COLO668 (cell line): ENCODE measurements around the gene ENGASE.

Experiments used
- DNase-seq: peaks from one replicate; lab custom pipeline; 2025; ENCODE audit not compliant: unreplicated experiment; lab: John Stamatoyannopoulos, UW

The ENGASE gene

DNA sequence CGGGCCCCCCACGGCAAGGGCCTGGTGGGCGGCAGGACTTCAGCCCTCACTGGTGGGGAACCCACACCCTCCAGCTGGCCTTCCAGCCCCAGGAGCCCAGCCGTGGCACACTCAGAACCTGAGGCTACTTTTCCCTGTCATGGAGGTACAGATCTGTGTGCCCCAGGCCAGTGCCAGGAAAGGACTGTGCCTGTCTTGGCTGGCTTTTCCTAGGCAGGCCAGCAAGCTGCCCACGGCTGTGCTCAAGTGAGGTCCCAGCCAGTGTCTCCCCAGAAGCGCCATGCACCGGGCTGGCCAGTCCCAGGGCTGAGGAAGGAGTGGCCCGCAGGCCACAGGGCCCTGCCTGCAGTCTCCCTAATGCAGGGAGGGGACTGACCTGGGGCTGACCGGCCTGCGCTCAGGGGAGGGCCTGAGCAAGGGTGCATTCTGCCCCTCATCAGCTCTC is 16.6 kb downstream of the ENGASE start:
- DNase-seq, result no peak

GRCh38 chr17:79092567-79092966 is 17.9 kb downstream of the ENGASE start:
- DNase-seq, result no peak

GRCh38 chr17:79093270-79093669 is 18.6 kb downstream of the ENGASE start:
- no peak for DNase-seq

- DNase-seq, result no peak
Observed at GRCh38 chr17:79094261-79094660, 19.6 kb downstream of the ENGASE start.

DNA sequence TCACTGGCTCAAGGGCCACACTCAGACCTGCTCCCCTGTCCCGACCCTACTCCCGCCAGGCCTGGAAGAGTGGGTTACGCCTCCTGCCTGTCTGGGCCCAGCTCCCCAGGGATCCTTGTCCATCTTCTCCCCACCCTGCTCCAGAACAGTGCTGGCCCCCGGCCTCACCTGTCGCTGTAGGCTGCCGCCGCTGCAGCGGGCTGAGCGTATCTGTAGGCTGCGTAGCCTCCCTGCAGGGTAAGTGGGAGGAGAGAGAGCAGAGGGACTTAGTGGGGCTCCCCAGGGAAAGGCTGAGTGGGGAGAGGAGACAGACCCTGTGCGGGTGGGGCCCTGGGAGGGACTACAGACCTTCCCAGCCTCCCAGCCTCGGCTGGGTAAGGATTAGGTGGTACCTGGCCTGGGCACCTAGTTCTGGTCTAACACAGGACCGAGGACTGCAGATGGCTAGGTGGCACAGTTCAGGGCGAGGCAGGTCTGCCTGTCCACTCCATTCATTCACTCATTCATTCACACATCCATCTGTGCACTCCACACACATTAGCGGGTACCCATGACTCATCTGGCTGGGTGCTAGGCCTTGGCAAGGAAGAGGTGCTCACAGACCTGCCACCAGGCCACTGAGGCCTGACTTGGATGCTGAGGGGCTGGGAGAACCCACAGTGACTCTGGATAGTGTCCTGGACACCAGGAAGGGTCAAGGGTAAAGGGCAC is 20.9 kb downstream of the ENGASE start:
- no peak for DNase-seq

DNA sequence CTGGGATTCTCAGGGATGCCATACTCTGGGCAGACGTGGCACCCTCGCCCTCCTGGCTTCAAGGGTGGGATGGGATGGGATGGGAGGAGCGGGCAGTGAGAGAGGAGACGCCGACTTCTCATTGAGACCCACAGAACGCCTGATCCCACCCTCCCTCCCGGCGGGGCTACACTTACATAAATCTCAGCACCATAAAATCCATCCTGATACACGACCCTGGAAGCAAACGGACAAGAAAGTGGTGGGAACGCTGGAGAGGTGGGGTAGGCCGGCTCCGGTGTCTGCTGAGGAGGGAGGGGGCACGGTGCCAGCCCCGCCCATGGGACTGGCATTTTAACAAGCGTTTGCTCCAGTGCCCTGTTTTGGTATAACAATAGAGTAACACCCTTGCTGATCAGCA is 21.9 kb downstream of the ENGASE start:
- no peak for DNase-seq

DNA sequence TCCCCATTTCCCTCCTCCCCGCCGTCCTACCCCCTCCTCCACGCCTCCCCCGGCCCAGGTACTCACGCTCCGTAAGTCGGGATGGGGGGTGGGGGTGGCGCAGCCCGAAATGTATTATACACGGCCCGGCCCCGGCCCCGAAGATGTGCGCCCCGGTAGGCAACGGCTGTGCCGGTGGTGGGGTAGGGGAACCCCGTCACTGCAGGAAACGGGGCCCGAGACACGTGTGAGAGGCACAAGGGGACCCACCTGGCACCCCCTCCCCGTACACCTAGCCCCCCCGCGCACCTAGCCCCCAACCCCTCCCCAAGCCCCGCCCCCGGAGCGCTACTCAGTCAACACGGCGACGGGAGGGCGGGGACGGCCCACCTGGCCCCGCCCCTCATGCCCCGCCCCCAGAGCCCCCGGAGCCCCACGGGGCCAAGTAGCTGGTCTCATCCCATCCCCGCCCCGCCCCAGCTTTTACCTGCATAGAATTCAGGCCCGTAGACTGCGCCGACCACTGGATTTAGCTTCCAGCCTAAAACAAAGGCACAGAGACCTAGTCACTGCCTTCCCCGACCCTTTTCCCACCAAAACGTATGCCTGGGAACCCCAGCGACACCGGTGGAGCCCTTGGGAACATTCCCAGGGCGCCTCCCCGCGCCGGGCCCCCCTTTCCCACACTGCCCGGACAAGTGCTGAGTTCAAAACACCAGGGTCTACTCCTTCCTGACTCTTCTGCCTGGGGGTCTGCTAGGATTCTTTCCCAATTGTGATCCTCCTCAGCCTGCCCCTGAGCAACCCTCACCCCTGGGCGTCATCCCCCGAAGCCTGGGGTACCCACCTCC is 22.8 kb downstream of the ENGASE start:
- DNase-seq, result no peak

DNA sequence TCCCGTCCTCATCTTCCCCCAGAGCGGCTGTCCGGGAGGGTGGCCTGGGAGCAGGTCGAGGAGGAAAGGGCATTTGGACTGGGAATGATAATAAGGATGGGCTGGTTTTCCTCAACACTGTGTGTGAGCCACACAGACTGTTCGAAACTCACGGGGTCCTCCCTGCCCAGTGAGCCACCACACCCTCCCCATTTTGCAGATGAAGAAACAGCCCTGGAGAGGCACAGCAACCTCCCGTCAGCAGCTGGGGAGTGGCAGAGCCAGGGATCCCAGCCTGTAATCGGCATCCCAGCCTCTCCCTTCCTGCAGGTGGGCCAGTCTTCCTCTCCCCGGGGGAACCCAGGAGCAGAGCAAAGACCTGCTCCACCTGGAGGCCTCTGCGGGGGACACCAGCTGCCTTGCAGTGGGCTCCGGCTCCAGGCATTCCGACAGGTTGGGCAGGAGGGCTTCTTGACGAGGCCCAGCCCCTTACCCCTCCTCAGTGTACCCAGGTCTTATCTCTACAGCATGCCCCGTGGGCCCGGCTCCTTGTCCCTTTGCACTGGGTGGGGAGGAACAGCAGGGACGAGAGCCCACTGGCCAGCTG is 23.8 kb downstream of the ENGASE start:
- DNase-seq, result no peak

DNA sequence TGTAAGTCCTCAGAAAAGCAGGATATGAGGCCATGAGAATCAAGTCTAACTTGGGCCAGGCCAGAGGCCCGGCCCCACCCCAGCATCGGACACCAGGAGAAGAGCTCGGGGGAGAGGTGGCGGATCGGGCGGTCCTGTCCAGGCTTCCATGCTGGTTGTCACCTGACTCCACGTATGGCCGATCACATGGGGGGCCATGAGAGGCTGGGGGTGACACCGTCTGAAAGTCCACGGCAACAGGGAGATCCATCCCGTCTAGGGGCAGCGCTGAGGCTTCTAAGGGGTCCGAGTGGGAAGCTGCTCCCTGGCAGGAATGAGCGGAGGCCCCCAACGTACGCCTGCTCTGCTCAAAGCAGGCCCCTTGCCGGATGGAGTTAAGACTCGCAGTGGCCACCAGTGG is 25.8 kb downstream of the ENGASE start:
- DNase-seq, result no peak

DNA sequence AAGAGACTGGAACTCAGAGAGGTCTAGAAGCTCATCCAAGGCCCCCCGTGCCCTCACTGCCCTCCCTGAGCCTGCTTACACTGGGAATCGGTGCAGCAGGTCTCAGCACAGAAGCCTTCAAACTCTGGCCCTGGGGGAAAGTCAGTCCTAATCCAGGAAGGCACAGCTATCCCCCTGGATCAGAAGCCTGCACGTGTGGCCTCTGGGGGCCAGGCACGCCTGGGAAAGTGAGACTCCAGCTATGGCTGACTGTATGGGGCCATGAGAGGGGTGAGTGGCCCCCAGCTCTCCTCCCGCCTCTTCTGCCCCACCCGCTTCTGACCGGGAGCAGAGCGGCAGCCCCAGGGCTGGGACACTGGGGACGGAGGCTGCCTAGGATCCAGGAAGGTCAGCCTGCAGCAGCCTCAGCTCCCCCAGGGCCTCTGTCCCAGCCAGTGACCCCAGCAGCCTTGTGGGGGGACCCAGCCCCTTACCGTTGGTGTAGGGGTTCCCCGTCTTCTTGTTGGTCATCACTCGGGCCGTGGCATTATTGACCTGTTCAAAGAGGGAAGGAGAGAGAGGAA is 26.6 kb downstream of the ENGASE start:
- no peak for DNase-seq

GRCh38 chr17:79102214-79102613 is 27.6 kb downstream of the ENGASE start:
- no peak for DNase-seq

DNA sequence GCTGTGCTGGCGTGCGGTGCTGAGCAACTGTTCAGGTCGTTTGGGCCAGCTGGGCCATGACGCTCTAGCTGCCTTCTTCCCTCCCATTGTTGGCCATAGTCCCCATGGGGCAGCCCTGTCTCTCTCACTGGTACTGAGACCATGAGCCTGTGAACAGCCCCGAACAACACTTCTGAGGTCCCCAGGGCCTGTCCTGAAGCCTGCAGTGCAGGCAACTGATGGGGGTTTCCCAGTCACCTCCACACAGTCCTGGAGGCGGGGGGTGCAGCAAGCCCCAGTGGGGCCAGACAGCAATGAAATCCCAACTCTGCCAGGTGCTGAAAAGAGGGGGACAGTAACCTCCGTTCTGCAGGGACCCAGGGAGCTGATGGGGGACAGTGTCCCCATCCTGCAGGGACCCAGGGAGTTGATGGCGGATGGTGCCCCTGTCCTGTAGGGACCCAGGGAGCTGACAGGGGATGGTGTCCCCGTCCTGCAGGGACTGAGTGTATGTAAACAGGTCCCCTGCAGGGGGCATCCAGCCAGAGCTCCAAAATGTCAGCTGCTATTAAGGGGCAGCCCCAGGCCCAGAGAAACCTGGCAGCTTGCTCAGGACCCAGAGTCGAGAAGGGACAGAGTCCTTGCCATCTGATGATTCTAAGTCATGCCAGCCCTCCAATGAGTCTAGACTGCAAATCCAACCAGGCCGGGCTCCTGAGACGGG is 30.4 kb downstream of the ENGASE start:
- no peak for DNase-seq

DNA sequence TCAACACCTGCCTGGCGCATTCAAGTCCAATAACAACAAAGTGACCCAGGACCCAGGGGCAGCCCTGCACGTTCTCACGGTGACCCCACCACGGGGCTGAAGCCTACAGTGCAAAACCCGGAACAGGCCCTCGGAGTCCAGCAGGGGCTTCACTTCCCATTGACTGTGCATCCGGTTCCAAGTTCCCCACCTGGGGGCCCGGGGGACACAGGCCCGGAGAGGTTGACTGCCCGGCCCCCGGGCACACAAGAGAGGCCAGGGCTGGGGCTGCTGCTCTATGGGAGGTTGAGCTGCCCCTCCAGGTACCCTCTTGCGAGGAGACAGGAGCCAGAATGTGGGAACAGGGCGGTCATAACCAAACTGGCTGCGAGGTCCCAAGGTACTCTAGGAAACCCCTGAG is 31.3 kb downstream of the ENGASE start:
- DNase-seq, result no peak

- no peak for DNase-seq
Observed at GRCh38 chr17:79106958-79107357, 32.3 kb downstream of the ENGASE start.

DNA sequence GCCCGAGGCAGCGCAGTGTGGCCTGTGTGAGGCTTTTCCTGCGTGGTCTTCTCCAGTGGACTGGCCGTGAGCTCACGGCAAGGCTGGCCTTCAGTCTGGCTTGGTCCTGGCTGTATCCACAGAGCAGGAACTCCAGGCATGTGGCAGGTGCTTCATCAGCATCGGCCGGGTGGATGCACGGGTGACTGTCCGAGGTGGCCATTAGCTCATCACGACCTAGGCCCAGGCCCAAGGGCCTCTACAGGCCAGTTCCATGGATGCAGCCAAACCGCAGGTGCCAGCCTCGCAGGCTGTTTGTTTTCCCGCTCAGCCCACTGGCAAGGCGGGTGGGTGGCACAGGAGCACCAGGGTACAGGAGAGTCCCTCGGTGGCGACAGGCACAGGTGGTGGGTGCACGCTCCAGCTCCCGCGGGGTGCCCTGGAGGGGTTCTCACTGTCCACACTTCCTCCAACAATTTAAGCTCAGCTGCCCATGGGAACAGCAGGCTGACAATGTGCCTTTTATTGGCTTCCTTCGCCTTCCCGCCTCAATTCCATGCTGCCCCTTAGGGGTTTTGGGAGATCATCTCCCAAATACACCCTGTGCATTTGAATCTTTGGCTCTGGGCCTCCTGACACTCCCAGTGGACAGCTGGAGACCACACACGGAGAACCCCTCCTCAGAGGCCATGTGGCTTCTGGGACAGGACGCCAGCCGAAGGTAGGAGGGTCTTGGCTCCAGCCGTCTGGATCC is 33.0 kb downstream of the ENGASE start:
- DNase-seq, result no peak

GRCh38 chr17:79108232-79108850 is 33.7 kb downstream of the ENGASE start:
- no peak for DNase-seq

DNA sequence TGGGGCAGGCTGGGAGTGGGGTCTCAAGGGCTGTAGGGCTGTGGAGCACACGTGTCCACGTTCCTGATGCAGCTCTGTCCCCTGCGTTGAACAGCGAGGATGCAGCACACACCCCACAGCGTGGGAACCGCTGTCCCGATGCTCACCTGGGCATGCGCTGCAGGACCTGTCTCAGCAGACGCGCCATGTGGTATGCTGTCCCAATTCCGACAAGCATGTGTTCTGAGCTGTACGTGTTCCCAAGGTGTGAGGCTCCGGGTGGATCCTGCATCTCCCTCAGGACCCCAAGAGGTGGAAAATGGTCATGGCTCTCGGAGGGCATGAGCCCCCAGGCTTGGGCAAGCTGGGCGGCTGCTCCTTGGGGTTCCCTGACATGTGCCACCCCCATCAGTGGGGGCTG is 34.2 kb downstream of the ENGASE start:
- no peak for DNase-seq

DNA sequence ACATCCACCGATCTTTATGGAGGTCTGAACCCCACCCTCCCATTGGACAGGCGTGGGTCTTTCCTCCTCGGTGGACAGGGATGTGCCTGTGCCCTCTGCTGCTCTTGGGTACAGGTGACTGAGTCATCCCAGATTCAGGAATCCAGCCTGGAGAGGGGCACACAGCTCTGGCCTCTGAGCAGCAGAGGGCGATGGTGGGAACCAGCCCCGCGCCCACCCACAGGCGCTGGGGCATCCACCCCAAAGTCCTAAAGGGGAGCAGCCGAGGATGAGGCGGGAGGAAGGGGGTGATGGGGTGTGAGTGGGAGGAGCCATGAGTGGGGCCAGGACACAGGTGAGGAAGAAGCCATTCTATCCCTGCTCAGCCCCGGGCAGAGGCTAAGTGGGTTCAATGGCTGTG is 35.0 kb downstream of the ENGASE start:
- DNase-seq, result no peak

DNA sequence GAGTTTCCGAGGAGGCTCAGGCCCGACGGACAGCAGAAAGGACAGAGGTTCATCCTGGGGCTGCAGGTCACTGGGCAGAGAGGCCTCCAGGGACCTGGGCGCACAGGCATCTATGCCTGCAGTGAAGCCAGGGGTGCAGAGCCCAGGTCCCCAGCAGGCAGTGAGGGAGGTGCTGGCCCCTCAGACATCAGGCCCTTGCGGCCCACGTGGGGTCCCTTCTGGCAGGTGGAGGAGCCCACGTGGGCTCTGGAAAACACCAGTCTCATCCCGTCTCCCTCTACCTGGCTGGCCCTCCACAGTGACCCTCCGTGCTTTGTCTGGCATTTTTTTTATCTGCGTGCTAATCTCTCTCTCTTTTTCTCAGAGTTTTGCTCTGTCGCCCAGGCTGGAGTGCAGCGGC is 36.5 kb downstream of the ENGASE start:
- no peak for DNase-seq

DNA sequence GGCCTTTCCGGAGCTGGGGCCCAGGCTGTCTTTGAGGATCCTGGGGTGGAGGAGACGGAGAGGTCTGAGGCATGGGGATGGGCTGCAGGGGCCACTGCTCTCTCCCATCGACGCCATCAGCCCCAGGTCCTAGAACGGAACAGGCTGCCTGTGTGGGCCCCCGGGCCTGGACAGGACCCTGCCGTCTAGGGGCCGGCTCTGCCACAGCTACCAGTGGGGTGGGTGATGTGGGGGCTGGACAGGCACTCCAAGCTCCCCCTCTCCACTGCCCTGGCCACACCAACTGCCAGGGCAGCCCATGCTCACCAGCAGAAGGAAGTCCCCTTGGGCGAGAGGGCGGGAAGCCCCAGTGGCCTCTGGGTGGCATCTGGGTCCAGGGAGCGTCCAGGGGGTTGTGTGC is 37.8 kb downstream of the ENGASE start:
- DNase-seq, result no peak
